ENCODE measurements around the gene PIMREG. TPM values are rescaled to one million over a fixed set of nuclear protein-coding genes. Genes with fewer than 3 reads are reported as not detected.

PIMREG gene, protein sequence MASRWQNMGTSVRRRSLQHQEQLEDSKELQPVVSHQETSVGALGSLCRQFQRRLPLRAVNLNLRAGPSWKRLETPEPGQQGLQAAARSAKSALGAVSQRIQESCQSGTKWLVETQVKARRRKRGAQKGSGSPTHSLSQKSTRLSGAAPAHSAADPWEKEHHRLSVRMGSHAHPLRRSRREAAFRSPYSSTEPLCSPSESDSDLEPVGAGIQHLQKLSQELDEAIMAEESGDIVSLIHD
- polyA plus RNA-seq (2013) = 0.44 TPM

DNA sequence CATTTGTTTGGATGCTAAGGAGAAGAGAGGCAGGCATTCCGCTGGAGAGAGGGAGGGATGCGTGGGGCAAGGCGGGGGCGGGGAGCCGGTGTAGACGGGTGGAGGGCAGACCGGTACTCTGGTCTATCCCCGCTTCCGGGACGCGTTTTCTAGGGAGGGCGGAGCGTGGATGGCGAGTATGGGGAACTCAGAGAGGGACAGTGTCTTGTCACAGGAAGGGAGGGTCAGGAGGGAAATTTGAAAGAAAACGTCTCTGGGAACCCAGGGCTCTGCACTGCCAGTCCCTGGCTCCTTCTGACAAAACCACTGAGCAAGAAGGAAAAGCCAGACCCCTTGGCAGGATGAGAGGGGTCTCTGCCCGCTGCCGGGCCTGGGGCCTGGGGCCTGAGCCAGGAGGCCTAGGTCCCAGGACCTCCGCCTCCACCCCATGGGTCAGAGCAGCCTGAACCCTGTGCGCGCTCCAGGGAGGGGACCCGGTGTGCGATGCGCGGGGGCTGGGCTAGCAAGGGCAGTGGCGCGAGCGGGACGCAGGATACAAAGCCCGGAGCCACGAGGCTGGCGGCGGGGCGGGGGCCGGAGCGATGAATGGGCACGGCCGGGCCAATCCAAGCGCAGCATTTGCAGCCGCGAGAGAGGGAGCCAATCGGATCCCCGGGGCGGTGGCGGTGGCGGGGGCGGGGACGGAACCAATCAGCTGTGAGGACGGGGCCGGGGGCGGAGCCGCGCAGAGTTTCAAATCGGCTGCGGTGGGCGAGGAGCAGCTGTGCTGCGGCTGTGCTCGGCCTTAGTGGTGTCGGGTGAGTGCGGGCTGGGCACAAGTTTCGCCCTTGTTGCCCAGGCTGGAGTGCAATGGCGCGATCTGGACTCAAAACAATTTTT, at the start of gene PIMREG:
PIMREG (plus strand) TSS at position 764 of the 879 bp plus-strand sequence. CDS start 656 bp downstream, outside the sequence.
- peaks cover 0 to 7% (median 0%) of the 10 kb centered on the region in 5 experiments for H3K27me3 ChIP-seq (replicated peaks in 2 of 5; ENCODE audit: control insufficient read depth in 4 of 5, insufficient read depth in 5 of 5, low read length in 4 of 5)
- peak within 1 kb of the TSS in 1 of 2 experiments; percentile 50 for H3K27ac ChIP-seq (ENCODE audit: insufficient read depth in 1 of 2, low read depth in 1 of 2, low read length in 2 of 2, poor library complexity in 1 of 2, severe bottlenecking in 2 of 2)
- under 1% methylated on average over 50 of the region's 62 CpGs for WGBS (ENCODE audit: insufficient coverage)
- H3K36me3 ChIP-seq (ENCODE audit: control insufficient read depth in 4 of 4, insufficient read depth in 4 of 4, low read length in 3 of 4) = peaks cover 0 to 10% (median 1%) of the 10 kb centered on the region in 4 experiments
- peak; percentile 89 to 96 (median 93) for DNase-seq
- H3K4me3 ChIP-seq (ENCODE audit: control insufficient read depth in 1 of 7, extremely low read depth in 1 of 7, insufficient read depth in 4 of 7, low read depth in 2 of 7, low read length in 6 of 7) = peak within 1 kb of the TSS; percentile 48 to 80 (median 65)
- ChIA-PET POLR2A (no interaction called here), CTCF (interaction anchor here (1.1 kb wide), 1 partner anchor 13 kb away, joined by 4 read pairs; no protein-coding TSS in a partner anchor)
- no peaks in the 10 kb centered on the region for H3K9me3 ChIP-seq (ENCODE audit: control extremely low read depth in 1 of 5, control insufficient read depth in 4 of 5, insufficient read depth in 2 of 5, low read depth in 1 of 5, low read length in 4 of 5)
- H3K4me1 ChIP-seq (ENCODE audit: control extremely low read depth in 1 of 4, control insufficient read depth in 4 of 4, insufficient read depth in 4 of 4, low read length in 3 of 4) = peaks cover 0 to 19% (median 12%) of the 10 kb centered on the region in 4 experiments

- WGBS (ENCODE audit: insufficient coverage) = no CpG with 5 or more reads among the region's 2 CpGs
- H3K36me3 ChIP-seq (ENCODE audit: control insufficient read depth in 4 of 4, insufficient read depth in 4 of 4, low read length in 3 of 4) = no peaks in the 10 kb centered on the region
Observed at GRCh38 chr17:6398955-6399354, 45.3 kb upstream of the PIMREG start.

DNA sequence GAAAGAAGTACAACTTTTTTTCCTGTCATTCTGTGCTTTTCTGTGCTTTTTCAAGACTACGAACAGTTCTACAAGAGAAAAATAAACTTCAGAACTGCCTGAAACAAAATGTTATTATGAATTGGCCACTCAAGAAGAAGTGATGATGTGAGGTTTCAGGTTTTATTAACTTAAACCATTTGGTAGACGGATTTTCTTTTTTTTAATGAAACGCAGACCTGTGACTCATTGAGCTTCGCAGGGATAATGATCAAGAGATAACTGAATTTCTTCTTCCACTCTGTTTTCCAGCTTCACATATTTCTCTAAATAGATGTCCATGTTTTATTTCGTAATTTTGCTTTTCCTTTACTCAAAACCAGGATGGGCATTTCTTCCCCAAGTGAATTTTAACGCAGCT, 42.0 kb upstream of the PIMREG start:
- 96% methylated on average over 3 of the region's 6 CpGs for WGBS (ENCODE audit: insufficient coverage)
- CTCF ChIA-PET = no interaction called here

More at GRCh38 chr17:6398955-6399354, 45.3 kb upstream of the PIMREG start:
- Histone ChIP-seq H3K27ac (ENCODE audit: insufficient read depth in 1 of 2, low read depth in 1 of 2, low read length in 2 of 2, poor library complexity in 1 of 2, severe bottlenecking in 2 of 2) (no peak overlapping the region), H3K9me3 (ENCODE audit: control extremely low read depth in 1 of 5, control insufficient read depth in 4 of 5, insufficient read depth in 2 of 5, low read depth in 1 of 5, low read length in 4 of 5) (peaks cover 0 to 8% (median 3%) of the 10 kb centered on the region in 5 experiments), H3K4me1 (ENCODE audit: control extremely low read depth in 1 of 4, control insufficient read depth in 4 of 4, insufficient read depth in 4 of 4, low read length in 3 of 4) (no peaks in the 10 kb centered on the region), H3K27me3 (replicated peaks in 2 of 5; ENCODE audit: control insufficient read depth in 4 of 5, insufficient read depth in 5 of 5, low read length in 4 of 5) (peaks cover 0 to 34% (median 13%) of the 10 kb centered on the region in 5 experiments), H3K4me3 (ENCODE audit: control insufficient read depth in 1 of 7, extremely low read depth in 1 of 7, insufficient read depth in 4 of 7, low read depth in 2 of 7, low read length in 6 of 7) (no peak overlapping the region)
- DNase-seq = no peak
- ChIA-PET POLR2A (no interaction called here), CTCF (no interaction called here)

DNA sequence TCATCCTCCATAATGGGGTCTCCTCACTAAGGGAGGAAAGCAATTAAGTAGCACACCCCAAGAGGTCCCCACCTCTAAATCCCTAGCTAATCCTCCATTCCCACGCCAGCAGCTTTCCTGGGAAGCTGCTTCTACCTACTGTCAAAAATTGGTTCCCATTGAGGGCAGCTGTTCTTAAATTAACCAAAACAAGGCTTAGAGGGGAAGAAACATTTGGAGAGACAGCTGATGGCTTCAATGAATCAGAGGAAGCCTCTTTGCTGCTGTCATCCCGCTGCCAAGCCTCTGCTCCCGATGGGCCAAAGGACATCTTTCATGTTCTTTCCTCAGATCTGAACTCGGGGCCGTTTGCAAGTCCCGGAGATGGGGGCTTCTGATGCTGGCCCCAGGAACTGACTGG, 36.0 kb upstream of the PIMREG start:
- Histone ChIP-seq H3K4me1 (ENCODE audit: control extremely low read depth in 1 of 4, control insufficient read depth in 4 of 4, insufficient read depth in 4 of 4, low read length in 3 of 4) (no peaks in the 10 kb centered on the region), H3K27ac (ENCODE audit: insufficient read depth in 1 of 2, low read depth in 1 of 2, low read length in 2 of 2, poor library complexity in 1 of 2, severe bottlenecking in 2 of 2) (no peak overlapping the region), H3K27me3 (replicated peaks in 2 of 5; ENCODE audit: control insufficient read depth in 4 of 5, insufficient read depth in 5 of 5, low read length in 4 of 5) (peaks cover 0 to 15% (median 6%) of the 10 kb centered on the region in 5 experiments), H3K36me3 (ENCODE audit: control insufficient read depth in 4 of 4, insufficient read depth in 4 of 4, low read length in 3 of 4) (no peaks in the 10 kb centered on the region), H3K9me3 (ENCODE audit: control extremely low read depth in 1 of 5, control insufficient read depth in 4 of 5, insufficient read depth in 2 of 5, low read depth in 1 of 5, low read length in 4 of 5) (no peaks in the 10 kb centered on the region), H3K4me3 (ENCODE audit: control insufficient read depth in 1 of 7, extremely low read depth in 1 of 7, insufficient read depth in 4 of 7, low read depth in 2 of 7, low read length in 6 of 7) (no peak overlapping the region)
- 89% methylated on average over 6 of the region's 6 CpGs for WGBS (ENCODE audit: insufficient coverage)
- POLR2A ChIA-PET = no interaction called here
- DNase-seq = no peak
- CTCF ChIA-PET = no interaction called here

More for the DNA sequence above, 42.0 kb upstream of the PIMREG start:
- POLR2A ChIA-PET = no interaction called here
- no peak overlapping the region for H3K4me3 ChIP-seq (ENCODE audit: control insufficient read depth in 1 of 7, extremely low read depth in 1 of 7, insufficient read depth in 4 of 7, low read depth in 2 of 7, low read length in 6 of 7)
- no peaks in the 10 kb centered on the region for H3K4me1 ChIP-seq (ENCODE audit: control extremely low read depth in 1 of 4, control insufficient read depth in 4 of 4, insufficient read depth in 4 of 4, low read length in 3 of 4)
- no peak overlapping the region for H3K27ac ChIP-seq (ENCODE audit: insufficient read depth in 1 of 2, low read depth in 1 of 2, low read length in 2 of 2, poor library complexity in 1 of 2, severe bottlenecking in 2 of 2)
- no peaks in the 10 kb centered on the region for H3K36me3 ChIP-seq (ENCODE audit: control insufficient read depth in 4 of 4, insufficient read depth in 4 of 4, low read length in 3 of 4)
- H3K9me3 ChIP-seq (ENCODE audit: control extremely low read depth in 1 of 5, control insufficient read depth in 4 of 5, insufficient read depth in 2 of 5, low read depth in 1 of 5, low read length in 4 of 5) = peaks cover 0 to 8% (median 3%) of the 10 kb centered on the region in 5 experiments
- peaks cover 0 to 26% (median 14%) of the 10 kb centered on the region in 5 experiments for H3K27me3 ChIP-seq (replicated peaks in 2 of 5; ENCODE audit: control insufficient read depth in 4 of 5, insufficient read depth in 5 of 5, low read length in 4 of 5)
- DNase-seq = no peak

GRCh38 chr17:6408735-6409134, 35.5 kb upstream of the PIMREG start:
- WGBS (ENCODE audit: insufficient coverage) = 80% methylated on average over 10 of the region's 10 CpGs
- Histone ChIP-seq H3K27ac (ENCODE audit: insufficient read depth in 1 of 2, low read depth in 1 of 2, low read length in 2 of 2, poor library complexity in 1 of 2, severe bottlenecking in 2 of 2) (no peak overlapping the region), H3K36me3 (ENCODE audit: control insufficient read depth in 4 of 4, insufficient read depth in 4 of 4, low read length in 3 of 4) (no peaks in the 10 kb centered on the region), H3K27me3 (replicated peaks in 2 of 5; ENCODE audit: control insufficient read depth in 4 of 5, insufficient read depth in 5 of 5, low read length in 4 of 5) (peaks cover 0 to 11% (median 4%) of the 10 kb centered on the region in 5 experiments), H3K4me1 (ENCODE audit: control extremely low read depth in 1 of 4, control insufficient read depth in 4 of 4, insufficient read depth in 4 of 4, low read length in 3 of 4) (no peaks in the 10 kb centered on the region), H3K9me3 (ENCODE audit: control extremely low read depth in 1 of 5, control insufficient read depth in 4 of 5, insufficient read depth in 2 of 5, low read depth in 1 of 5, low read length in 4 of 5) (no peaks in the 10 kb centered on the region), H3K4me3 (ENCODE audit: control insufficient read depth in 1 of 7, extremely low read depth in 1 of 7, insufficient read depth in 4 of 7, low read depth in 2 of 7, low read length in 6 of 7) (no peak overlapping the region)
- ChIA-PET POLR2A (no interaction called here), CTCF (no interaction called here)
- no peak for DNase-seq

- Histone ChIP-seq H3K27me3 (replicated peaks in 2 of 5; ENCODE audit: control insufficient read depth in 4 of 5, insufficient read depth in 5 of 5, low read length in 4 of 5) (no peaks in the 10 kb centered on the region), H3K4me1 (ENCODE audit: control extremely low read depth in 1 of 4, control insufficient read depth in 4 of 4, insufficient read depth in 4 of 4, low read length in 3 of 4) (no peaks in the 10 kb centered on the region), H3K27ac (ENCODE audit: insufficient read depth in 1 of 2, low read depth in 1 of 2, low read length in 2 of 2, poor library complexity in 1 of 2, severe bottlenecking in 2 of 2) (no peak overlapping the region), H3K4me3 (ENCODE audit: control insufficient read depth in 1 of 7, extremely low read depth in 1 of 7, insufficient read depth in 4 of 7, low read depth in 2 of 7, low read length in 6 of 7) (no peak overlapping the region), H3K9me3 (ENCODE audit: control extremely low read depth in 1 of 5, control insufficient read depth in 4 of 5, insufficient read depth in 2 of 5, low read depth in 1 of 5, low read length in 4 of 5) (no peaks in the 10 kb centered on the region), H3K36me3 (ENCODE audit: control insufficient read depth in 4 of 4, insufficient read depth in 4 of 4, low read length in 3 of 4) (no peaks in the 10 kb centered on the region)
- POLR2A ChIA-PET = no interaction called here
- CTCF ChIA-PET = interaction anchor here (0.6 to 1.8 kb wide), 3 partner anchors 12 to 829 kb away, joined by 3 to 8 read pairs (median 3); partner anchors contain the start of genes AIPL1 and NLRP1
- WGBS (ENCODE audit: insufficient coverage) = 100% methylated on average over 1 of the region's 1 CpG
- DNase-seq = peak; percentile 30 to 54 (median 52)
Observed at GRCh38 chr17:6413065-6413464, 31.2 kb upstream of the PIMREG start.
